Choroid plexus epithelial cell (primary cell): ENCODE measurements around the gene KCTD21.

Experiments used
- DNase-seq: peaks from one replicate; pipeline ENCODE4 v3.0.0-alpha.2; 2010; ENCODE audit warnings: low read depth
- H3K4me3 ChIP-seq: 2 replicates; pipeline ENCODE4 v1.5.1; 2011; ENCODE audit warnings: low read depth, mild to moderate bottlenecking, control low read depth, low read length, moderate library complexity
- CTCF ChIP-seq: conservative IDR thresholded peaks from 2 replicates; pipeline ENCODE4 v1.5.1; 2011; ENCODE audit warnings: low read depth, mild to moderate bottlenecking, control low read depth, inconsistent platforms, low read length, moderate library complexity

Gene KCTD21

GRCh38 chr11:78150346-78150745 lies 38.1 kb downstream of the KCTD21 start:
- H3K4me3 ChIP-seq = no peak overlapping the region
- no peak for DNase-seq

GRCh38 chr11:78149646-78150045 lies 38.8 kb downstream of the KCTD21 start:
- H3K4me3 ChIP-seq = no peak overlapping the region
- DNase-seq = peak; percentile 89
- peak; percentile 67 for TF ChIP-seq CTCF

More at GRCh38 chr11:78150346-78150745, 38.1 kb downstream of the KCTD21 start:
- no peak for TF ChIP-seq CTCF

- no peak for DNase-seq
Observed at GRCh38 chr11:78147807-78148206, 40.6 kb downstream of the KCTD21 start.

GRCh38 chr11:78145511-78146025 lies 42.9 kb downstream of the KCTD21 start:
- no peak for DNase-seq
- no peak for TF ChIP-seq CTCF
- H3K4me3 ChIP-seq = no peak overlapping the region

More at GRCh38 chr11:78147807-78148206, 40.6 kb downstream of the KCTD21 start:
- no peak for TF ChIP-seq CTCF
- H3K4me3 ChIP-seq = no peak overlapping the region

GRCh38 chr11:78140392-78141077 lies 47.9 kb downstream of the KCTD21 start:
- DNase-seq = no peak
- H3K4me3 ChIP-seq = peak overlapping the region; percentile 90
- TF ChIP-seq CTCF = no peak

GRCh38 chr11:78139422-78140391 lies 48.7 kb downstream of the KCTD21 start, which contains the start of gene ALG8:
ALG8 (minus strand) TSS chr11:78139626; CDS start chr11:78139588, 38 bp downstream.
- peak within 1 kb of the TSS; percentile 90 for H3K4me3 ChIP-seq
- TF ChIP-seq CTCF = no peak
- DNase-seq = peak; percentile 97
